ENCODE results near the gene CARNS1.
"Not testable (repeated sequence)": the region's sequence is repeated elsewhere in the genome, so short reads cannot be mapped to it uniquely, and the experiment has no call there.

The CARNS1 gene

DNA sequence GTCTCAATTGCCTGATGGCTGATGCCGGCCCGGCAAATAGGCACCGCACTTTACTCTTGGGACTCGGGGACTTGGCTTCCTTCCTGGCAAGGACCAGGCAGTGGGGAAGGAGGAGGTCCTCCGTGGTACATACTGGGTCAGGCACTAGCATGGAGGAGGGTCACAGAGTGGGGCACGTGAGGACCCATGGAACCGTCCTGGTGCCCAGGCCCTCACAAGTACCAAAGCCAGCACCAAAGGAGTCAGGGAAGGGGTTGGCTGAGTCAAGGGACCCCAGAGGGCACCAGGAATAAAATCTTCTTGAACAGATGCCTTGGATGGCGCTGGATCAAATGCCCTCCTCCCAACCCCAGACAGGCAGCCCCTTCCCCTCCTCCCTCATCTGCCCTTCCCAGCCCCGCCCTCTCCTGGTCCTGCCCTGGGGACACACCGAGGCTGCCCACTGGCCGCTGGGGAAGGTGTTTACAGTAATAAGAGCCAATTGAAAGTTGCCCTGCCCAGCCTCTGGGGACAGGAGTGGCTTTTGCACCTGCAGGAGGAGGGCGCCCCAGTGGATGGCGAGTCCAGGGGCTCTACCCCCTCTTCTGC, 5.6 kb upstream of the CARNS1 start:
- DNase-seq (ENCODE audit: low spot score) = no peak

DNA sequence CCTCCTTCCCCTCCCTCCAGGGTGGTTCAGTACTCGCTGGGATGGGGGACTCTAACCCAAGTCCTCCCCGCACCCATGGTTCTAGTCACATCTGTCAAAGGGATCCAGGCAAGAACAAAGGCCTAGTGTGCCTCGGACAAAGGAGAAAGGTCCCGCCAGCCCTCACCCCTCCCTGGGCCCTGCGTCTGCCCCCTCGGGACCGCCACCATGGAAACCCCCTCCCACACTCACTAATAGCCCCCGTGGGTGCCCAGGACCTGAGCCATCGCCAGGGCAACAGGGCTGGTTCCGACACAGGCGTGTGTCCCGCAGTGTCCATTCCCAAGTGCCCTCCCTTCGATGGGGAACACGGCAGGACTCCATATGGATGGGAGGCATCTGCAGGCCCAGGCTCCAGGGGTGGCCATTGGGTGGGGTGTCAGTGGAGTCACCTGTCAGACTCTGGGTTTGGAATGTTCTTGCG, 5.1 kb upstream of the CARNS1 start:
- DNase-seq (ENCODE audit: low spot score) = no peak

- DNase-seq (ENCODE audit: low spot score) = peak; percentile 11
These were observed 4.3 kb upstream of the CARNS1 start for GRCh38 chr11:67410984-67411784.

DNA sequence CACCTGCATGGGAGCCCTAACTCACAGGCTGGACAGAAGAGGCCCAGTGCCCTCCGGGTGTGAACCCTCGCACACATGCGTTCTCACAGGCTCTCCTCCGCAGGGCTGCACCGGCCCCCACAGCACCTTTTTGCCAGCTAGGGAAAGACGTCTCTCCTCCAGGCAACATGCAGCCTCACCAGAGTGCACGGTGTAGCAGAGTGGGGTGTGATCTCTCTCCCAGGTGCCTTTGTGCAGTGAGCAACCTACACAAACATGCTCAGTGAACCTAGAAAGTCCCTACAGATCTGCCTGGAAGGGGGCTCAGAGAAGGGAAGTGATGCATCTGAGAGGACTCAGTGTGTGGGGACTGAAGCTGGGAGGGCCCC, 3.7 kb upstream of the CARNS1 start:
- peak; percentile 6 for DNase-seq (ENCODE audit: low spot score)

GRCh38 chr11:67412495-67413179, 2.8 kb upstream of the CARNS1 start:
- DNase-seq (ENCODE audit: low spot score) = no peak

DNA sequence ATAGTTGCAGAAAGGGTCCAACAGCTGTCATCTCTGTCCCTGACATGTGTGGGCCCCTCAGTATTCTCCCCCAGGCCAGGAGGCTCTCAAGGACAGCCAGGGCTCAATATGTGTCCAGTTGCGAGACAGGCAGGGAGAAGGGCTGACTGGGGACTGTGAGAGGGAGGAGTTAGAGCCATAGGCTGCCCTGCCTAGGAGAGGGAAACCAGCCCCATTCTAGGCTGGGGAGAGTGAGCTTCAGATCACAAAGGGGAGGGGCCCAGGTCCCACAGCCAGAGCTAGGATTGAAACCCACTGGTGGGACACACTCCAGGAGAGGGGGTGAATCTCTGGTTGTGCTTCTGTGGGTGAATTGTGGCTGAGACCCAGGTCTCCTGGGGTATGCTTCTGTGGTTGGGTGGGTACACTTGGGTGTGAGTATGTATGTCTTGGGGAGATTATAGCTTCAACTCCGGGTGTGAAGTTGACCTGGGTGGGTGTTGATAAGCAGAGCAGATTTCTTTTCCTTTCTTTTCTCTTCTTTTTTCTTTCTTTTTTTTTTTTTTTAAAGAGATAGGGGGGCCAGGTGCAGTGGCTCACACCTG, 2.1 kb upstream of the CARNS1 start:
- DNase-seq (ENCODE audit: low spot score) = no peak

DNA sequence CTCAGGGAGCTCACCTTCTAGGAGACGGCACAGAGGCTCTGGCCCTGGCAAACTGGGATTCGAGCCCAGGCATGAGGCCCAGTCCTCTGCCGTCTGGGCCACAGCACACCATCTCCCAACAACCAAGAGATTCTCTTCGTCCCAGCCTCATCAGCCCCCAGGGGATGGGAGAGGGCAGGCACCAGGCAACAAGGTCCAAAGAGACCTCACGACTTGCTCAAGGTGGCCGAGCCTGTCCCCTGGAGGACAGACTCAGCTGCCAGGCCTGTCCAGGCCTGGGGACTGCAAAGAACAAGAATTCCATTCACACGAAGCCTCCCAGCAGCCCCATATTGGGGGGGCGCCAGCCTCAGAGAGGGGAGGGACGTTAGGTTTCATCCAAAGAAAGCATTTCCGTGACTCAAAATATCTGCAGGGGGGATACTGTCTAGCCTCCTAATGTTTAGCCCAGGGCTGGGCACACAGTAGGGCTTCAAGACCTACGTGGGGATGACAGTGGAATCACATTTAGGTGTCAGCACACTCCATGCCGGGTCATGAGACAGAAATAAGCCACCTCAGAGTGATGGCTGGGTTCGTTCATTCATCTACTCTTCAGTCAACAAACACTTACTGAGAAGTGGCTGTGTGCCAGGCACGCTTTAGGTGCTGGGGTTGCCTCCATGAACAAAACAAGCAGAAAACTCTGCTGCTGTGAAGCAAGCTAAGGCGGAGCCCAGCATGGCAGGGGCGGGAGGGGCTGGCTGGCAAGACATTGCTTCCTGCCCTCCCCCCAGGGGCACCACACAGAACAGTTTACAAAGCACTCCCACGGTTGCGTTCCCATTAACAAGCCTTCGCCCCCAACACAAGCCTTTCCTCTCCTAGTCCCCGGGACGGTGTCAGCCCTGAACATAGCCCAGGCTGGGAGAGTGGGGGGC, 1.2 kb downstream of the CARNS1 start:
- no peak for DNase-seq (ENCODE audit: low spot score)

DNA sequence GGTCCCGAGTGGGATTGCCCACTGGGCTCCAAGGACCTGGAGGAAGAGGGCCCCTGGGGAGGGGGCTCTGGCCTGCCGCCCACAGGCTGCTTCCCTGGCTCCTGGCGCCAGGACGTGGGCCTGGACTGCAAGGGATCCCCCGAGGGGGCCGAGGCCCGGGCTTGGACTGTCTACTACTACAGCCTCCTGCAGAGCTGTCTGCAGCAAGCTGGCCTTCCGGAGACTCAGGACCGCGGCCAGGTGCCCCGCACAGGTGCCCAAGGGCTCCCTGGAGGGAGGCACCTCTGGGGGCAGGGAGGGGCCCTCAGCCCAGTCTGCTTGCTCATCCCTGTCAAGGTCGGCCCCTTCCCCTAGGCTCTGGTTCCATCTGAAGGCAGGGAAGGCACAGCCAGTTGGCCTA, 1.9 kb downstream of the CARNS1 start:
- DNase-seq (ENCODE audit: low spot score) = no peak

GRCh38 chr11:67418476-67419281, 3.2 kb downstream of the CARNS1 start:
- no peak for DNase-seq (ENCODE audit: low spot score)

GRCh38 chr11:67419325-67420049, 4.0 kb downstream of the CARNS1 start:
- no peak for DNase-seq (ENCODE audit: low spot score)

DNA sequence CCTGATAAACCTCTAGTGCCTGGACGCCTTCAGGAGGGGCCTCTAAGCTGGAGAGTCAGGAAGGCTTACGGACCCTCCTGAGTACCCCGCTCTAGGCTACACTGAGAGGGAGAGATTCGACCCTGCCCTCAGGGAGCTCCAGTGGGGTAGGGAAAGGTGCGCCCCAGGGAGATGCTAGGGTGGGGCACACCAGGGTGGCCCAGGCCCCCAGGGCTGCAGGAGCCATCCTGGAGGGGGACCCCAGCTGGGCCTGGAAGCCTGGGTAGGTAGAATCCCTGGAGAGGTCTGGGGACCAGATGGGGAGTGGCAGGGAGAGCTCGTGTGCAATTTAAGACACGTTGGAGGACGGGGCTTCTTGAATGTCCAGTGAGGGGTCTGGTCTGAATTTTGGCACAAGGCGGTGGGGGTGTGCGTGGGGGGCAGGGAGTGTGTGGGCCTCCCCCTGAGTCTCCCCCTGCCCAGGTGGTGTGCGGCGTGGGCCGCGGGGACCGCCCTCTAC, 4.7 kb downstream of the CARNS1 start:
- no peak for DNase-seq (ENCODE audit: low spot score)

DNA sequence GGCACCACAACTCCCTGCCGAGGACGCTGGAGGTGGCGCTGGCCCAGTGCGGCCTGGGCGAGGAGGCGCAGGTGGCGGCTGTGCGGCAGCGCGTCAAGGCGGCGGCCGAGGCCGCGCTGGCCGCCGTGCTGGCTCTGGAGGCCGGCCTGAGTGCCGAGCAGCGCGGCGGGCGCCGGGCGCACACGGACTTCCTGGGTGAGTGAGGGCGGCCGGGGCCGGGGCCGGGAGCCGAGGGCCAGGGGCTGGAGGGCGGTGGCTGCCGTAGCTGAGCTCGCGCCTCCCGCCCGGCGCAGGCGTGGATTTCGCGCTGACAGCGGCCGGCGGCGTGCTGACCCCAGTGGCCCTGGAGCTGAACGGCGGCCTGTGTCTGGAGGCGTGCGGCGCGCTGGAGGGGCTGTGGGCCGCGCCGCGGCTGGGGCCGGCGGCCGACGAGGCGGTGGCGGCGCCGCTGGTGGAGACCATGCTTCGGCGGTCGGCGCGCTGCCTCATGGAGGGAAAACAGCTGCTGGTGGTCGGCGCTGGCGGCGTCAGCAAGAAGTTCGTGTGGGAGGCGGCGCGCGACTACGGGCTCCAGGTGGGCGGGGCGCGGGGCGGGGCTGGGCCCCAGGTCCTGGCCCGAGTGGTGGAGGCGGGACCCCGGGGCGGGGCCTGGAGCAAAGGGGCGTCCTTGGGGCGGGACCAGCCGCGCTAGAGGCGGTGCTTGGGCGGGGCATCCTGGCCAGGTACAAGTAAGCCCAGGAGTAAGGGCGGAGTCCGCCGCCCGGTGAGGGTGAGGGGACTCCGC, 5.4 kb downstream of the CARNS1 start:
- peak; percentile 99 for DNase-seq (ENCODE audit: low spot score)

- no peak for DNase-seq (ENCODE audit: low spot score)
These were observed 6.1 kb downstream of the CARNS1 start for GRCh38 chr11:67421430-67422031.

- DNase-seq (ENCODE audit: low spot score) = no peak
These were observed 7.4 kb downstream of the CARNS1 start for GRCh38 chr11:67422891-67423290.

GRCh38 chr11:67423466-67423865, 8.0 kb downstream of the CARNS1 start:
- DNase-seq (ENCODE audit: low spot score) = no peak

GRCh38 chr11:67423891-67424613, 8.6 kb downstream of the CARNS1 start:
- no peak for DNase-seq (ENCODE audit: low spot score)

- not testable (repeated sequence) for DNase-seq (ENCODE audit: low spot score)
These were observed 11.9 kb downstream of the CARNS1 start for GRCh38 chr11:67427364-67427859.
